Activated CD8-positive, alpha-beta memory T cell treated with anti-CD3 and anti-CD28 coated beads for 4 hours (primary cell): ENCODE results near the gene LIN7C.
"Not testable (repeated sequence)": the region's sequence is repeated elsewhere in the genome, so short reads cannot be mapped to it uniquely, and the experiment has no call there.

ENCODE experiments used
- DNase-seq, 2 donors: peaks; one replicate each; pipeline ENCODE4 v3.0.0-alpha.2; 2020; ENCODE audit warnings: low read depth in 2 of 2

LIN7C gene

GRCh38 chr11:27470826-27471588 lies 35.6 kb downstream of the LIN7C start:
- DNase-seq: no peak

- DNase-seq: no peak
Observed at GRCh38 chr11:27470166-27470565, 36.4 kb downstream of the LIN7C start.

- DNase-seq: no peak
Observed at GRCh38 chr11:27468995-27469695, 37.4 kb downstream of the LIN7C start.

DNA sequence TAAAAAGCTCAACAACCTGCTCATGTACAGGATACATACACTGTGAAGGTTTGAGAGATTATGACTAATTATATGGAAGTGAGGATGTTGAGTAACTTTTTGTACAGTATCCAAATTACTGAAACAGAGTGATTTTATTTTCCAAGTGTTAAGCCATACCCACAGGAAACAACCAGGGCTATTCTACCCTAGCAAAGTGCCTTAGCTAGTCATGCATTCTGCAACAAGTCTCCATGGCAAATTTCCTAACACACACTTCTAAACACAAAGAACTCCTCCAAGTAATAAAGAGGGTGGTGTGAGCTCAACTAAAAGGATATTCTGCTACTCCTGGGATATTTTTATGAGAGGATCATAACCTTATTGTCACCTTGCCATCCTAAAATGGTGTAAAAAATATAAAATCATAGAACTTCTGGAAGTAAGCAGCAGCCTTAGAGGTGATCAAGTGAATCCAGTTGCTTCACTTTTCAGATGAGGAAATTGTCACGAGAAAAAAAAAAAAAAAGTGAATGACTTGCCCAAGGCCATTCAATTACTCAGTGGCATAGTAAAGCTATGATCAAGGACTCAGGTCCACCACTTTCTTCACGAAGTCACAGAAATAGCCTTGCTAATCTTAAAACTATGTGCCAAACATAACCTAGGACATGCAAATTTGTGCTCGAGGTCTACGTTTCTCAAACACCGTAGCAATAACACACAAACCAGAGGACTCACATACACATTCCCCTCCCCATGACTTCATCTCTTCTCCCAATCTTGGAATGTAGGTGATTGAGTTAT lies 38.2 kb downstream of the LIN7C start:
- DNase-seq: no peak

- no peak for DNase-seq
Observed at GRCh38 chr11:27467181-27467913, 39.2 kb downstream of the LIN7C start.

DNA sequence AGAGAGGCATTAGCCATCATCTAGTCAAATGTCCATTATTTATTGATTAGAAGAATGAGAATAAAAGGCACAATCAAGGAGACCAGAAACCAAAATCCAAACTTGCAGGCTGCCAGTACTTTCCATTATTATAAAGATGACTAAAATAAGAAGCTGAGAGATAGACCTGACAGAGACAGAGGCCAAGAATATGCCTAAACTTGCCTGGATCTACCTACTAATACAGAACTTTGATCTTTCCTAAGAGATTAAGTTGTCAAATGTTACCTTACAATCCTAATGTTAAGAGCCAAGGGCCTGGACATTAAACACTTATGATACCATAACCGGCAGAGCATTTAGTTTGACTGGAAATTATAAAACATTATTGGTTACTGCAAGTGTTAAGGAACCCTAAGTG lies 40.2 kb downstream of the LIN7C start:
- no peak for DNase-seq

GRCh38 chr11:27465629-27466028 lies 40.9 kb downstream of the LIN7C start:
- no peak for DNase-seq

DNA sequence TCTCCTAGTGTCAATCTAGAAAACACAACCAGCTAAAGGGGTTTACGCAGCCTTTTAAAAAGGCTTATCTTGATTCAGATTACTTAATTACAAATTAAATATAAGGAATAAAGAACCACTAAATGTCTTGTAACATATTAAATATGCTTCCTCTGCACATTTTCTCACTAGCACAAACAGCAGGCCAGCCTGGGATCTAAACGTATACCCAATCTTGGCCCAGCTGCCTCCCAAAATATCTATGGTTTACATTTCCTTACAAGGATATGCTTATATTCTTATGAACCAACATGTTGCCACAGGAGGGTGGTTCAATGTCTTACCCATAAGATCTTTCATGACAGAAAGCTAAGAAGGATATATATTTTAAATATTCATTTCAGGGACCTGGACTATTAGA lies 41.7 kb downstream of the LIN7C start:
- DNase-seq: no peak

GRCh38 chr11:27464289-27464696 lies 42.3 kb downstream of the LIN7C start:
- DNase-seq: no peak

- no peak for DNase-seq
Observed at GRCh38 chr11:27462543-27462942, 44.0 kb downstream of the LIN7C start.

DNA sequence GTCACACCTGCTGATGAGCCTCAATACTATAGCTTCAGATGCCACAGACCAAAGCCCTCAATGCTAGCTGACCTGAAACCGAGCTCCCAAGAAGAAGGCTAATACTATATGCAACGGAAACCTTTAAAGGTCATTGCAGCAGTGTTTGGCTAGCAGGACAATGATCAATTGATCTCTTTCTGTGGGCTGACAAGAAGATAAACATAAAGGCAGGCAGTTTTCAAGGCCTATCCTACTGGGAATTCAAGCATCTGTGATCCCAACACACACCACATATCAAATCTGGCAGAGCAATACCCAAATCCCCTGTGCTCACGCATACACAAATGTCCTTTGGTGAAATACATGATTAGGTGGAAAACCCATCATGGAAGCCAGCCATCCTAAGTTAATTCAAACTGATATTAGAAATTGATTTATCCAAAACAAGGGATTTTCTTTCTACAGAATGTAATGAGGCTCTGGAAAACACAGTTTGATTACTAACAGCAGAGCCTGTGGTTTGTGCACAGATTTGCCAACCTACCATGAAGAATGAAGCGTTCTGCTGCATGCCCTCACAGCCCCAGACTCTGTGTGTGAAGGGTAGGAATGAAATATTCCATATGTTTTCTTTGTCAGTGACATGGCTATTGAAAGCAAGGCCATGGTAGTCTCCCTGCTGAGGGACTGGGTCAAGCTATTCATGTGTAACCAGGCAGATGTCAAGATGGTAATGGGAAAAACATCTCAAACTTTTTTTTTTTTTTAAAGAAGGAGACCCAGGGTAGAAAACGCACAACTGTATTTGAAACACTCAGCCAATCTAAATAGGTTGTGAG lies 46.2 kb downstream of the LIN7C start:
- DNase-seq: no peak

GRCh38 chr11:27459191-27459590 lies 47.4 kb downstream of the LIN7C start:
- DNase-seq: no peak

GRCh38 chr11:27458182-27458581 lies 48.4 kb downstream of the LIN7C start:
- DNase-seq: no peak

- DNase-seq: no peak
Observed at GRCh38 chr11:27456795-27457329, 49.7 kb downstream of the LIN7C start.

DNA sequence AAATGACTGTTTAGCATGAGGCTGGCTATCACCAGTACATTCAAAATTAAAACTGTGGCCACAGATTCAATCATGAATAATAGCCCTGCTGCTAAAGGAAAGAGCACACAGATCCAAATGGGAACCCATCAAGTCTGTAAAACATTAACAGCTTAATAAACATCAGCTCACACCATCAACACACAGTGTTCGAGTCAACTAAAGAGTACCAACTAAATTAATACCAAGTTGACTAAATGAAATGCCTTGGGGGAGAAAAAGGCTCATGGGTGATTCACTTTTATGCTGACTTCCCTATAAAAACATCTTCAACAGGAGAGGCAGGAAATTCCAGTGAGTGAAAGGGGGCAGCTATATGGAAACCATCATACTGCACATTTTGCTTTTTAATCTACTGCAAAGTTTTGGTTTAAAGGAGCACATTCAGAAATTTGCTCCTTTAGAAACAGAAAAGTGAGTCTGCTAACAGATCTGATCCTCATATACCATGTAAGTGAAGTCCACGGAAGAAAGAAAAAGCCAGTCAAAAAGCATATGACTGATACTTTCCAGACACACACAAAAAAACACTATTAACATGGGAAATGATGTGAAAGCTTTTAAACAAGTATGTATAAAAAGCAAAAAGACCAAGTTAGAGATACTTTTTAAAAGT lies 50.3 kb downstream of the LIN7C start:
- DNase-seq: no peak

DNA sequence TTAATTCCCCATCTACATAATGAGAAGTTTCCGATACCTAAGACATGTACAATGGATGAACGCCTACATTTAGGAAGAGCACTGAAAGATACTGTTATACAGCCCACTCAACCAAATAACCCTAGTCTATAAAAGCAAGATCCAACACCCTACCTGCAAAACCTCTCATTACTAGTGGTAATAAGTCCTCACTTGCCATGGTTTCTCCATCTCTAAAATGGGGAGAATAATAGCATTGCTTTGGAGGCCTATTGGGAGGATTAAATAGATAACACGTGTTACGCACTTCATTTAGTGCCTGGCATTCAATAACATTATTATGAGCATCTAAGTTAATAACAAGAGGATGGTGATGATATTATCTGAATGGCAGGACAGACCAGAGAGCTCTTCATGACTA lies 50.9 kb downstream of the LIN7C start:
- DNase-seq: no peak

GRCh38 chr11:27453701-27454100 lies 52.9 kb downstream of the LIN7C start:
- no peak for DNase-seq

DNA sequence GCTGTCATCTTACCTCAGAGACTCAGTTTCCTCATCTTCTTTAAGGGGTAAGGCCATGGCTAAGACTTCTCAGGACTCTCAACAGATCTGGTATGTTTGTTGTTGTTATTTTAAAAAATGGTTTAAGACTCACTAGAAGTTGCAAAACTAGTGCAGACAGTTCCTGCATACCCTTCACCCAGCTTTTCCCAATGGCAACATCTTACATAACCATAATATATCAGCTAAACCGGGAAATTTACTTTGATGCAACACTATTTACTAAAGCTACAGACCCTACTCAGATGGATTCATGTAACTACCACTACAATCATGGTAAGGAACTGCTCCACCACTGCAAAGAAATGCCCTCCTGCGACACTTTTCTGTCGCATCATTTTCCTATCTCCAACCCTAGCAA lies 54.4 kb downstream of the LIN7C start:
- DNase-seq: no peak

DNA sequence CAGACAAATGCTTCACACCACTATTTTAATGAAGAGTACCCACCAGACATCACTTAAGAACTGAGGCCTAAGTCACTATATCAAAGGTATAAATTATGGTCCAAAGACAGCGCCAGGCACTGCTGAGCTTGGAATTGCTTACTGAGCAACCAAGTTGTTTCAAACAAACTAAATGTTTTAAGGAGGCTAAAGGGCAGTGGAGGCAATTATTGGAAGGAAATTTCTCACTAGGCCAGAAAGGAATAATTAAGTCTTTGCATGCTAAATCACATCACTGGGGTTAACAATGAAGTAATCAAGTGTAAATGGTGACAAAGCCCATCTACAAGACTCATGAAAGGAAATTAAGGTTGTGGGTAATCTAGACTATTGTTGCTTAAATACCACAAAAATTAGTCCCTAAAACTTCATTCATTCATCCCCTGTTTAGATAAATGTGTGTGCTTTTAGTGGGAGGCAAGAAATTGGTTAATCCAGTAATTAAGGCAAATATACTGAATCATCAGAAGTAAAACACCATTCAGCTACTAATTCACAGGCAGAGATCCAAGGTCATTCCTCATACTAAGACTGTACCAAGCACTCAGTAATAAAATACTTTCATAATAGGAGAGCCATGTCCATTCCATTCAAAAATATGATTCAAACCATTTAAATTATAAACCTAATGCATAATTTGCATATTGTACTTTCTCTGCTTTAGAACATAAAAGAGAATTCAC lies 55.2 kb downstream of the LIN7C start:
- DNase-seq: no peak

- not testable (repeated sequence) for DNase-seq
Observed at GRCh38 chr11:27448184-27448540, 58.4 kb downstream of the LIN7C start.
